ENCODE results near the gene GALNT2.

DNA sequence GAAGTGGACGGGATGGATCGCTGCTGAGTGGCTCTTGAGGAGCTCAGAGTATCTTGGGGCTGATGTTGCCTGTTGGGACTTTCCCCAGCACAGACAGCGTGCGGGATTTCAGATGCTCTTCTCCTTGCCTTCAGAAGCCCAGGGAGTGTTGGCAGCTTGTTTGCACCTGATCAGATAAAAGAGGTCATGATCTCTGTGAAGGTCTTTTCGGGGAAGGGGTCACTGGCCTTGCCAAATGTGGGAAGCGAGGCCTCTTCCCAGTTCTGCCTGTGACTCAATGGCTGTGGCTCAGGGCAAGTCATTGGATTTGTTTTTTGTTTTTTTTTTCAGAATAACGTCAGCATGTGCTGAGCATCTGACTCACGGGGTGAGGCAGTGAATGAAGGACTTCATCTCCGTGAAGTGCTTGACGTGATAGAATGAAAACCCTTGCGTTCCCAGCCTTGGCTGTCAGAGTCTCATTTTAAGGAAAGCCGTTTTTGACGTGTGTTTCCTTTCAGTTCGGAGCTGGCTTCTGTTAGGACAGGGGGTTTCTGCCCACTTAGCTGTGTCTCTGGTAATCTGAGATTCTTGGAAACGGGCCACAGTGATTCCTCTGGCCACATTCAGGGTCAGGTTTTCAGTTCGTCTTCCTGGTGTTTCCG is 46.7 kb downstream of the GALNT2 start:
- TF ChIP-seq, protein P1, sequence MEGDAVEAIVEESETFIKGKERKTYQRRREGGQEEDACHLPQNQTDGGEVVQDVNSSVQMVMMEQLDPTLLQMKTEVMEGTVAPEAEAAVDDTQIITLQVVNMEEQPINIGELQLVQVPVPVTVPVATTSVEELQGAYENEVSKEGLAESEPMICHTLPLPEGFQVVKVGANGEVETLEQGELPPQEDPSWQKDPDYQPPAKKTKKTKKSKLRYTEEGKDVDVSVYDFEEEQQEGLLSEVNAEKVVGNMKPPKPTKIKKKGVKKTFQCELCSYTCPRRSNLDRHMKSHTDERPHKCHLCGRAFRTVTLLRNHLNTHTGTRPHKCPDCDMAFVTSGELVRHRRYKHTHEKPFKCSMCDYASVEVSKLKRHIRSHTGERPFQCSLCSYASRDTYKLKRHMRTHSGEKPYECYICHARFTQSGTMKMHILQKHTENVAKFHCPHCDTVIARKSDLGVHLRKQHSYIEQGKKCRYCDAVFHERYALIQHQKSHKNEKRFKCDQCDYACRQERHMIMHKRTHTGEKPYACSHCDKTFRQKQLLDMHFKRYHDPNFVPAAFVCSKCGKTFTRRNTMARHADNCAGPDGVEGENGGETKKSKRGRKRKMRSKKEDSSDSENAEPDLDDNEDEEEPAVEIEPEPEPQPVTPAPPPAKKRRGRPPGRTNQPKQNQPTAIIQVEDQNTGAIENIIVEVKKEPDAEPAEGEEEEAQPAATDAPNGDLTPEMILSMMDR (IDR thresholded peaks at IDR 0.05; ENCODE audit: insufficient read depth, low read length, poor library complexity, severe bottlenecking): no peak
- no peak for TF ChIP-seq EZH2phosphoT487 (conservative IDR thresholded peaks at IDR 0.05; ENCODE audit: low read length)
